ENCODE data around the gene CLGN. TPM values are rescaled to one million over a fixed set of nuclear protein-coding genes. Genes with fewer than 3 reads are reported as not detected.

The CLGN gene
- polyA plus RNA-seq, 3 donors, result 0.04 to 0.54 (median 0.10) TPM

- WGBS (ENCODE audit: insufficient coverage), result no CpG with 5 or more reads among the region's 3 CpGs
Observed at GRCh38 chr4:140357868-140358267, 69.6 kb downstream of the CLGN start.

GRCh38 chr4:140355288-140355687 is 72.2 kb downstream of the CLGN start:
- no peak for DNase-seq
- H2AFZ ChIP-seq (ENCODE audit: insufficient read depth, low read depth, low read length, poor library complexity, severe bottlenecking), result no peak overlapping the region
- Mint-ChIP-seq H3K27me3 (ENCODE audit: low read depth in 3 of 3) (peaks cover 0 to 5% (median 2%) of the 10 kb centered on the region in 3 donors), H3K36me3 (no peaks in the 10 kb centered on the region), H3K27ac (no peak overlapping the region), H3K4me1 (peaks cover 4% of the 10 kb centered on the region), H3K4me3 (no peak overlapping the region), H3K9me3 (no peaks in the 10 kb centered on the region)
- TF ChIP-seq CTCF (IDR thresholded peaks at IDR 0.05), result no peak
- no peak overlapping the region for H3K9ac ChIP-seq (ENCODE audit: insufficient read depth, low read length, poor library complexity, severe bottlenecking)
- H3K4me2 ChIP-seq (replicated peaks; ENCODE audit: extremely low read depth, low read length, poor library complexity, severe bottlenecking), result no peak overlapping the region
- H3K4me1 ChIP-seq (ENCODE audit: control insufficient read depth in 1 of 2, insufficient read depth in 2 of 2, low read length in 2 of 2), result no peaks in the 10 kb centered on the region
- H3K27ac ChIP-seq (ENCODE audit: low read depth in 1 of 2, low read length in 2 of 2), result no peak overlapping the region
- H3K4me3 ChIP-seq (replicated peaks in 1 of 3; ENCODE audit: low read depth in 2 of 3, low read length in 3 of 3), result no peak overlapping the region
- H3K79me2 ChIP-seq (ENCODE audit: insufficient read depth, low read length), result no peaks in the 10 kb centered on the region
- H3K36me3 ChIP-seq (replicated peaks in 1 of 2; ENCODE audit: control insufficient read depth in 1 of 2, insufficient read depth in 2 of 2, low read length in 2 of 2), result no peaks in the 10 kb centered on the region
- no peaks in the 10 kb centered on the region for H3K27me3 ChIP-seq (ENCODE audit: control insufficient read depth in 2 of 2, insufficient read depth in 2 of 2, low read length in 2 of 2)
- intact Hi-C loops (cut with micrococcal nuclease), result loop anchor here in 1 of 2 donors (10.0 kb wide), 2 partner anchors 500 to 620 kb away; no protein-coding TSS in a partner anchor
- H3K9me3 ChIP-seq (replicated peaks in 1 of 2; ENCODE audit: control insufficient read depth in 1 of 2, insufficient read depth in 1 of 2, low read length in 2 of 2), result no peaks in the 10 kb centered on the region
- H4K20me1 ChIP-seq (ENCODE audit: insufficient read depth, low read length), result no peaks in the 10 kb centered on the region
- WGBS (ENCODE audit: insufficient coverage), result no CpG with 5 or more reads among the region's 1 CpG

More at GRCh38 chr4:140357868-140358267, 69.6 kb downstream of the CLGN start:
- H3K79me2 ChIP-seq (ENCODE audit: insufficient read depth, low read length), result no peaks in the 10 kb centered on the region
- Mint-ChIP-seq H3K36me3 (no peaks in the 10 kb centered on the region), H3K4me3 (no peak overlapping the region), H3K27ac (no peak overlapping the region), H3K9me3 (no peaks in the 10 kb centered on the region), H3K27me3 (ENCODE audit: low read depth in 3 of 3) (peaks cover 0 to 2% (median 2%) of the 10 kb centered on the region in 3 donors), H3K4me1 (peaks cover 4% of the 10 kb centered on the region)
- no peaks in the 10 kb centered on the region for H3K36me3 ChIP-seq (replicated peaks in 1 of 2; ENCODE audit: control insufficient read depth in 1 of 2, insufficient read depth in 2 of 2, low read length in 2 of 2)
- H3K27me3 ChIP-seq (ENCODE audit: control insufficient read depth in 2 of 2, insufficient read depth in 2 of 2, low read length in 2 of 2), result no peaks in the 10 kb centered on the region
- H3K4me3 ChIP-seq (replicated peaks in 1 of 3; ENCODE audit: low read depth in 2 of 3, low read length in 3 of 3), result no peak overlapping the region
- H4K20me1 ChIP-seq (ENCODE audit: insufficient read depth, low read length), result no peaks in the 10 kb centered on the region
- H3K27ac ChIP-seq (ENCODE audit: low read depth in 1 of 2, low read length in 2 of 2), result no peak overlapping the region
- no peaks in the 10 kb centered on the region for H3K9me3 ChIP-seq (replicated peaks in 1 of 2; ENCODE audit: control insufficient read depth in 1 of 2, insufficient read depth in 1 of 2, low read length in 2 of 2)
- H2AFZ ChIP-seq (ENCODE audit: insufficient read depth, low read depth, low read length, poor library complexity, severe bottlenecking), result no peak overlapping the region
- no peaks in the 10 kb centered on the region for H3K4me1 ChIP-seq (ENCODE audit: control insufficient read depth in 1 of 2, insufficient read depth in 2 of 2, low read length in 2 of 2)
- no peak for TF ChIP-seq CTCF (IDR thresholded peaks at IDR 0.05)
- no peak overlapping the region for H3K4me2 ChIP-seq (replicated peaks; ENCODE audit: extremely low read depth, low read length, poor library complexity, severe bottlenecking)
- no peak overlapping the region for H3K9ac ChIP-seq (ENCODE audit: insufficient read depth, low read length, poor library complexity, severe bottlenecking)
- intact Hi-C loops (cut with micrococcal nuclease), result loop anchor here in 1 of 2 donors (10.0 kb wide), 2 partner anchors 497 to 623 kb away; no protein-coding TSS in a partner anchor
- DNase-seq, result no peak
